ENCODE results near the gene RELN. TPM values are rescaled to one million over a fixed set of nuclear protein-coding genes. Genes with fewer than 3 reads are reported as not detected.

RELN gene
- total RNA-seq, 4 donors from 2014 or later, result 2.5 to 10.1 (median 6.5) TPM

DNA sequence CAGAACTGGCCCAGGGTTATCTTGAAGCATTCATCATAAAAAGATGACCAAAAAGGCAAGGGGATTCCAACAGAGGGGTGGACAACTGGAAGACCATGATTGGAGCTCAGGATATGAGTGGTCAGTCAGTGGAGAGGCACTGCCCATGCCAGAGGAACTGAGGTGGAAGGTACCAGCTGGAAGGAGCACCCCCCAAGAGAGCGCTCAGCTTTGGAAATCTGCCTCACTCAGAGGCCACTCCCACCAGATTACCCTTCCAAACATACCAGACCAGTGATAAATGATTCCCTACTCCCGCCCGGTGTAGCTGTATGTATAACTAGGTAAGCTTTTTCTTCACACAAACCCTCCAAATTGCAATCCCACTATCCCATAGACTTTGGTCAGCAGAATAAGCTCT, 286.5 kb downstream of the RELN start:
- no peaks in the 10 kb centered on the region for H3K9me3 ChIP-seq
- no peak overlapping the region for H3K4me3 ChIP-seq
- TF ChIP-seq, protein P1, sequence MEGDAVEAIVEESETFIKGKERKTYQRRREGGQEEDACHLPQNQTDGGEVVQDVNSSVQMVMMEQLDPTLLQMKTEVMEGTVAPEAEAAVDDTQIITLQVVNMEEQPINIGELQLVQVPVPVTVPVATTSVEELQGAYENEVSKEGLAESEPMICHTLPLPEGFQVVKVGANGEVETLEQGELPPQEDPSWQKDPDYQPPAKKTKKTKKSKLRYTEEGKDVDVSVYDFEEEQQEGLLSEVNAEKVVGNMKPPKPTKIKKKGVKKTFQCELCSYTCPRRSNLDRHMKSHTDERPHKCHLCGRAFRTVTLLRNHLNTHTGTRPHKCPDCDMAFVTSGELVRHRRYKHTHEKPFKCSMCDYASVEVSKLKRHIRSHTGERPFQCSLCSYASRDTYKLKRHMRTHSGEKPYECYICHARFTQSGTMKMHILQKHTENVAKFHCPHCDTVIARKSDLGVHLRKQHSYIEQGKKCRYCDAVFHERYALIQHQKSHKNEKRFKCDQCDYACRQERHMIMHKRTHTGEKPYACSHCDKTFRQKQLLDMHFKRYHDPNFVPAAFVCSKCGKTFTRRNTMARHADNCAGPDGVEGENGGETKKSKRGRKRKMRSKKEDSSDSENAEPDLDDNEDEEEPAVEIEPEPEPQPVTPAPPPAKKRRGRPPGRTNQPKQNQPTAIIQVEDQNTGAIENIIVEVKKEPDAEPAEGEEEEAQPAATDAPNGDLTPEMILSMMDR (IDR thresholded peaks at IDR 0.05), result no peak
- TF ChIP-seq POLR2A (IDR thresholded peaks at IDR 0.05; ENCODE audit: low read depth) (no peak), POLR2AphosphoS5 (IDR thresholded peaks at IDR 0.05) (no peak), EP300 (IDR thresholded peaks at IDR 0.05) (no peak)
- intact Hi-C loops (cut with DNase I), result no loop called here
- no peak for DNase-seq (ENCODE audit: extremely low spot score)
- no peaks in the 10 kb centered on the region for H3K4me1 ChIP-seq
- H3K27me3 ChIP-seq, result no peaks in the 10 kb centered on the region
- 38% methylated on average over 3 of the region's 3 CpGs for WGBS
- no peak overlapping the region for H3K27ac ChIP-seq (replicated peaks in 1 of 4)
- H3K36me3 ChIP-seq, result no peaks in the 10 kb centered on the region

DNA sequence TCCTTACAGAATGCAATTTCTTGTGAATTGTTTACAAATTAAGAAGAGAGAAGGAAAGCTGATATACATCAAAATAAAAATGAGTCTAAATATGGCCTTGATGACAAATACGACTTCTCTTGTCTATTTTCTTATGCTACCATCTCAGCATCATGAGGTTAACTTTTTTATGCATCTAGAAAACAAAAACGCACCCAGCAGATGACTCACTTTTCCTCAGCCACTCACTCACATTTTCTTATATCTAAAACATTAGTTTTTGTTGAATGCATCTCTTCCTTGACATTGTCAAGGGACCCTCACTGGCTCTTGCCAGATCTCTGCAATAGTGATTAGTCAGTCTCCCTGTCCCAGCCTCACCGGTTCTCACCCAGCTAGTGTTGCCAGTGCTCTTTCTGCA, 287.0 kb downstream of the RELN start:
- TF ChIP-seq EP300 (IDR thresholded peaks at IDR 0.05) (no peak), POLR2A (IDR thresholded peaks at IDR 0.05; ENCODE audit: low read depth) (no peak), POLR2AphosphoS5 (IDR thresholded peaks at IDR 0.05) (no peak)
- TF ChIP-seq, protein P1 (IDR thresholded peaks at IDR 0.05), result no peak
- 44% methylated on average over 3 of the region's 3 CpGs for WGBS
- no peaks in the 10 kb centered on the region for H3K27me3 ChIP-seq
- no peak overlapping the region for H3K4me3 ChIP-seq
- intact Hi-C loops (cut with DNase I), result no loop called here
- H3K9me3 ChIP-seq, result no peaks in the 10 kb centered on the region
- no peak overlapping the region for H3K27ac ChIP-seq (replicated peaks in 1 of 4)
- no peaks in the 10 kb centered on the region for H3K36me3 ChIP-seq
- no peak for DNase-seq (ENCODE audit: extremely low spot score)
- no peaks in the 10 kb centered on the region for H3K4me1 ChIP-seq

DNA sequence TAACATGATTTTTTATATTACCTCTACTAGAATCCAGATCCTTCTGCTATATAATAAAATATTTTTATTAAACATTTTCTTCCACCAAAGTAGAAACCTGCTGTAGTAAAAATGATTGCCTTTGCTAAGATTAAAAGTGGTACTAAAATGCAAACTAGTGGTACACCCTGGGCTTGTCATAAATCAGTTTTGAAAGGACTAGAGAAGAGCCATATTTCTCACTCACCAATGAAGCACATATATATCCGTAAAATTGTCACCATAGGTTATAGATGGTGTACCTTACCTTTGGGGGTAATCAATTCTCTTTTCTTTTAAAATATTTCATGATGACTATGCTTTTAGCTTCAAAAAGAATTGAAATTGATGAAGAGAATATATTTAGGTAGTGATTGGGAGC, 290.4 kb downstream of the RELN start:
- TF ChIP-seq EP300 (IDR thresholded peaks at IDR 0.05), result no peak
- no peak for TF ChIP-seq POLR2A (IDR thresholded peaks at IDR 0.05; ENCODE audit: low read depth)
- TF ChIP-seq, protein P1 (IDR thresholded peaks at IDR 0.05), result no peak
- no peak for TF ChIP-seq POLR2AphosphoS5 (IDR thresholded peaks at IDR 0.05)
- intact Hi-C loops (cut with DNase I), result no loop called here
- no peaks in the 10 kb centered on the region for H3K4me1 ChIP-seq

DNA sequence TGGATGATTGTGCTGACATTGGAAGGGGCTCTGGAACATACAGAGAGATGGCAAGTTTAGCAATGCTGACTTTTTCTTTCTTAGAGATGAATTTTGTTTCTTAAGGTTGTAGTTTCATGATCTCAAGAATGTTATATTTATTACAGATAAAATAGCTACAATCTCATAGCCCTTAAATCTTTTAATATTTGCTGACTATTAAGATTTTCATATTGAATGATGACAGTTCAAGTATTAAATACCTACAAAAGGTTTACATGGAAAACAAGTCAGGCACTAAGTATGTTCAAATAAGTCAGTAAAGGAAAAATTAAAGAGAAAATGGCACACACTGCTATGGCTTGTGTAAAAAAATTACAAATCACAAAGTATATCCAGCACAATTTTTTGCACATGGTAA, 291.4 kb downstream of the RELN start:
- TF ChIP-seq POLR2AphosphoS5 (IDR thresholded peaks at IDR 0.05), result no peak
- no peak for TF ChIP-seq POLR2A (IDR thresholded peaks at IDR 0.05; ENCODE audit: low read depth)
- TF ChIP-seq EP300 (IDR thresholded peaks at IDR 0.05), result no peak
- TF ChIP-seq, protein P1 (IDR thresholded peaks at IDR 0.05), result no peak
- no peaks in the 10 kb centered on the region for H3K27me3 ChIP-seq

More for the DNA sequence above, 290.4 kb downstream of the RELN start:
- Histone ChIP-seq H3K27me3 (no peaks in the 10 kb centered on the region), H3K4me3 (no peak overlapping the region), H3K9me3 (no peaks in the 10 kb centered on the region), H3K36me3 (no peaks in the 10 kb centered on the region), H3K27ac (replicated peaks in 1 of 4) (no peak overlapping the region)
- 97% methylated on average over 1 of the region's 1 CpG for WGBS
- DNase-seq (ENCODE audit: extremely low spot score), result no peak

DNA sequence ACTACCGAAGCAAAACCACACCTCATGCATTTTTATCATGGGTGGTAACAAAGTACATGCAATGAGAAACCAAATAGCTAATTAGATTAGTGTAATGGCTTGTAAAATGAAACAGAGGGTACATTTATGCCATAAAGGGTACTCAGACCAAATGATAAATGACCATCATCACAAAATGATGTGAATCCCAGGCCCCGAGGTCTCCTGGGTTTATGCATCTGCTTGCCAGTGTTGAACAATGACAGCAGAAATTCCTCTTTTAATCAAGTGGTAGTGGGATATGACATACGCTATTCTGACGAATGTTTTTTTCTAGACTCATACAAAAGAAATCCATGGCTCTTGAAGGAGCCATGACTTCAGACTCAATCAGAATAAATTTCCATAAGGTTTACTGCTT, 293.9 kb downstream of the RELN start:
- no peaks in the 10 kb centered on the region for H3K4me1 ChIP-seq

More for the DNA sequence above, 291.4 kb downstream of the RELN start:
- H3K4me1 ChIP-seq, result no peaks in the 10 kb centered on the region
- H3K4me3 ChIP-seq, result no peak overlapping the region
- H3K9me3 ChIP-seq, result no peaks in the 10 kb centered on the region
- no peaks in the 10 kb centered on the region for H3K36me3 ChIP-seq
- H3K27ac ChIP-seq (replicated peaks in 1 of 4), result no peak overlapping the region
- intact Hi-C loops (cut with DNase I), result no loop called here
- no peak for DNase-seq (ENCODE audit: extremely low spot score)

More for the DNA sequence above, 293.9 kb downstream of the RELN start:
- intact Hi-C loops (cut with DNase I), result no loop called here
- Histone ChIP-seq H3K27me3 (no peaks in the 10 kb centered on the region), H3K9me3 (no peaks in the 10 kb centered on the region), H3K36me3 (no peaks in the 10 kb centered on the region), H3K27ac (replicated peaks in 1 of 4) (no peak overlapping the region), H3K4me3 (no peak overlapping the region)
- 89% methylated on average over 4 of the region's 4 CpGs for WGBS
- no peak for TF ChIP-seq POLR2AphosphoS5 (IDR thresholded peaks at IDR 0.05)
- TF ChIP-seq, protein P1 (IDR thresholded peaks at IDR 0.05), result no peak
- no peak for TF ChIP-seq EP300 (IDR thresholded peaks at IDR 0.05)
- TF ChIP-seq POLR2A (IDR thresholded peaks at IDR 0.05; ENCODE audit: low read depth), result no peak
- no peak for DNase-seq (ENCODE audit: extremely low spot score)
